ENCODE results near the gene SLC35F1. TPM values are rescaled to one million over a fixed set of nuclear protein-coding genes. Genes with fewer than 3 reads are reported as not detected.

SLC35F1 gene
- total and polyA plus RNA-seq, 10 of the 15 experiments (the other 5 are each of a cell fraction or from before 2014, with no cell fraction given) = 0.01 TPM; not detected in 9

DNA sequence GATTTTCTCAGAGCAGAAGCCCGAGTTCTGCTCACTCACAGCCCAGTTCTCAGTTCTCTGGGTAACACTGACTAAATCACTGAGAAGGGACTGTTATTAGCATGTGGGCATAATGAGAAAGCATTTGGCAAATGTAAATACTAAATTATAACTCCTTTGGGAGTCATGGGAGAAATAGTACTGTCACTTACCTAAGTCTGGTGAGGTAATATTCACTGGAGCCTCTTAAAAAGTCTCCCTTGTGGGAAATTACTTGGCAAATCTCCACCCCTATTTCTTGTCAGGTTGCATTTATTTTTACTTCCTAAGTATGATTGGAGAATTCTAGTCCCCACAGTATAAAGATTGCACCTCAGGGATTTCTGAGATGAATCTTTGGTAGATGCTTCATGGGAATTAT lies 254.3 kb downstream of the SLC35F1 start:
- no peaks in the 10 kb centered on the region for H3K9me3 ChIP-seq (replicated peaks; ENCODE audit: control insufficient read depth, insufficient read depth, low read length)
- FAIRE-seq (no peak), ATAC-seq (no peak), DNase-seq (ENCODE audit: low read depth, low spot score) (no peak)
- no peak overlapping the region for H3K4me3 ChIP-seq
- no peaks in the 10 kb centered on the region for H3K27me3 ChIP-seq (replicated peaks in 1 of 2; ENCODE audit: control insufficient read depth in 2 of 2, insufficient read depth in 2 of 2, low read length in 1 of 2)
- no TSS peak for BruUV-seq (replicated peaks)
- 6% methylated on average over 1 of the region's 1 CpG for WGBS (ENCODE audit: insufficient coverage, insufficient replicate concordance, low lambda C conversion rate, missing lambda C conversion rate)
- RAD21 ChIA-PET (ENCODE audit: unreplicated experiment) = no interaction called here
- no peak overlapping the region for H3K4me2 ChIP-seq (ENCODE audit: control insufficient read depth, insufficient read depth)
- TF ChIP-seq, protein P1, sequence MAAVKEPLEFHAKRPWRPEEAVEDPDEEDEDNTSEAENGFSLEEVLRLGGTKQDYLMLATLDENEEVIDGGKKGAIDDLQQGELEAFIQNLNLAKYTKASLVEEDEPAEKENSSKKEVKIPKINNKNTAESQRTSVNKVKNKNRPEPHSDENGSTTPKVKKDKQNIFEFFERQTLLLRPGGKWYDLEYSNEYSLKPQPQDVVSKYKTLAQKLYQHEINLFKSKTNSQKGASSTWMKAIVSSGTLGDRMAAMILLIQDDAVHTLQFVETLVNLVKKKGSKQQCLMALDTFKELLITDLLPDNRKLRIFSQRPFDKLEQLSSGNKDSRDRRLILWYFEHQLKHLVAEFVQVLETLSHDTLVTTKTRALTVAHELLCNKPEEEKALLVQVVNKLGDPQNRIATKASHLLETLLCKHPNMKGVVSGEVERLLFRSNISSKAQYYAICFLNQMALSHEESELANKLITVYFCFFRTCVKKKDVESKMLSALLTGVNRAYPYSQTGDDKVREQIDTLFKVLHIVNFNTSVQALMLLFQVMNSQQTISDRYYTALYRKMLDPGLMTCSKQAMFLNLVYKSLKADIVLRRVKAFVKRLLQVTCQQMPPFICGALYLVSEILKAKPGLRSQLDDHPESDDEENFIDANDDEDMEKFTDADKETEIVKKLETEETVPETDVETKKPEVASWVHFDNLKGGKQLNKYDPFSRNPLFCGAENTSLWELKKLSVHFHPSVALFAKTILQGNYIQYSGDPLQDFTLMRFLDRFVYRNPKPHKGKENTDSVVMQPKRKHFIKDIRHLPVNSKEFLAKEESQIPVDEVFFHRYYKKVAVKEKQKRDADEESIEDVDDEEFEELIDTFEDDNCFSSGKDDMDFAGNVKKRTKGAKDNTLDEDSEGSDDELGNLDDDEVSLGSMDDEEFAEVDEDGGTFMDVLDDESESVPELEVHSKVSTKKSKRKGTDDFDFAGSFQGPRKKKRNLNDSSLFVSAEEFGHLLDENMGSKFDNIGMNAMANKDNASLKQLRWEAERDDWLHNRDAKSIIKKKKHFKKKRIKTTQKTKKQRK (IDR thresholded peaks at IDR 0.05; ENCODE audit: low read depth, low read length) = no peak
- TF ChIP-seq, protein P2, sequence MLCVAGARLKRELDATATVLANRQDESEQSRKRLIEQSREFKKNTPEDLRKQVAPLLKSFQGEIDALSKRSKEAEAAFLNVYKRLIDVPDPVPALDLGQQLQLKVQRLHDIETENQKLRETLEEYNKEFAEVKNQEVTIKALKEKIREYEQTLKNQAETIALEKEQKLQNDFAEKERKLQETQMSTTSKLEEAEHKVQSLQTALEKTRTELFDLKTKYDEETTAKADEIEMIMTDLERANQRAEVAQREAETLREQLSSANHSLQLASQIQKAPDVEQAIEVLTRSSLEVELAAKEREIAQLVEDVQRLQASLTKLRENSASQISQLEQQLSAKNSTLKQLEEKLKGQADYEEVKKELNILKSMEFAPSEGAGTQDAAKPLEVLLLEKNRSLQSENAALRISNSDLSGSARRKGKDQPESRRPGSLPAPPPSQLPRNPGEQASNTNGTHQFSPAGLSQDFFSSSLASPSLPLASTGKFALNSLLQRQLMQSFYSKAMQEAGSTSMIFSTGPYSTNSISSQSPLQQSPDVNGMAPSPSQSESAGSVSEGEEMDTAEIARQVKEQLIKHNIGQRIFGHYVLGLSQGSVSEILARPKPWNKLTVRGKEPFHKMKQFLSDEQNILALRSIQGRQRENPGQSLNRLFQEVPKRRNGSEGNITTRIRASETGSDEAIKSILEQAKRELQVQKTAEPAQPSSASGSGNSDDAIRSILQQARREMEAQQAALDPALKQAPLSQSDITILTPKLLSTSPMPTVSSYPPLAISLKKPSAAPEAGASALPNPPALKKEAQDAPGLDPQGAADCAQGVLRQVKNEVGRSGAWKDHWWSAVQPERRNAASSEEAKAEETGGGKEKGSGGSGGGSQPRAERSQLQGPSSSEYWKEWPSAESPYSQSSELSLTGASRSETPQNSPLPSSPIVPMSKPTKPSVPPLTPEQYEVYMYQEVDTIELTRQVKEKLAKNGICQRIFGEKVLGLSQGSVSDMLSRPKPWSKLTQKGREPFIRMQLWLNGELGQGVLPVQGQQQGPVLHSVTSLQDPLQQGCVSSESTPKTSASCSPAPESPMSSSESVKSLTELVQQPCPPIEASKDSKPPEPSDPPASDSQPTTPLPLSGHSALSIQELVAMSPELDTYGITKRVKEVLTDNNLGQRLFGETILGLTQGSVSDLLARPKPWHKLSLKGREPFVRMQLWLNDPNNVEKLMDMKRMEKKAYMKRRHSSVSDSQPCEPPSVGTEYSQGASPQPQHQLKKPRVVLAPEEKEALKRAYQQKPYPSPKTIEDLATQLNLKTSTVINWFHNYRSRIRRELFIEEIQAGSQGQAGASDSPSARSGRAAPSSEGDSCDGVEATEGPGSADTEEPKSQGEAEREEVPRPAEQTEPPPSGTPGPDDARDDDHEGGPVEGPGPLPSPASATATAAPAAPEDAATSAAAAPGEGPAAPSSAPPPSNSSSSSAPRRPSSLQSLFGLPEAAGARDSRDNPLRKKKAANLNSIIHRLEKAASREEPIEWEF (IDR thresholded peaks at IDR 0.05; ENCODE audit: insufficient replicate concordance, low read depth, low read length) = no peak
- TF ChIP-seq KLF5 (IDR thresholded peaks at IDR 0.05; ENCODE audit: partially characterized antibody) (no peak), ZNF274 (IDR thresholded peaks at IDR 0.05; ENCODE audit: insufficient read depth, insufficient read length) (no peak), PAX8 (IDR thresholded peaks at IDR 0.05) (no peak), HCFC1 (IDR thresholded peaks at IDR 0.05; ENCODE audit: low read length) (no peak), LARP7 (IDR thresholded peaks at IDR 0.05) (no peak), PKNOX1 (IDR thresholded peaks at IDR 0.05) (no peak), NFXL1 (IDR thresholded peaks at IDR 0.05; ENCODE audit: borderline replicate concordance) (no peak), MXI1 (IDR thresholded peaks at IDR 0.05; ENCODE audit: low read depth, low read length) (no peak)
- TF ChIP-seq, protein P3, sequence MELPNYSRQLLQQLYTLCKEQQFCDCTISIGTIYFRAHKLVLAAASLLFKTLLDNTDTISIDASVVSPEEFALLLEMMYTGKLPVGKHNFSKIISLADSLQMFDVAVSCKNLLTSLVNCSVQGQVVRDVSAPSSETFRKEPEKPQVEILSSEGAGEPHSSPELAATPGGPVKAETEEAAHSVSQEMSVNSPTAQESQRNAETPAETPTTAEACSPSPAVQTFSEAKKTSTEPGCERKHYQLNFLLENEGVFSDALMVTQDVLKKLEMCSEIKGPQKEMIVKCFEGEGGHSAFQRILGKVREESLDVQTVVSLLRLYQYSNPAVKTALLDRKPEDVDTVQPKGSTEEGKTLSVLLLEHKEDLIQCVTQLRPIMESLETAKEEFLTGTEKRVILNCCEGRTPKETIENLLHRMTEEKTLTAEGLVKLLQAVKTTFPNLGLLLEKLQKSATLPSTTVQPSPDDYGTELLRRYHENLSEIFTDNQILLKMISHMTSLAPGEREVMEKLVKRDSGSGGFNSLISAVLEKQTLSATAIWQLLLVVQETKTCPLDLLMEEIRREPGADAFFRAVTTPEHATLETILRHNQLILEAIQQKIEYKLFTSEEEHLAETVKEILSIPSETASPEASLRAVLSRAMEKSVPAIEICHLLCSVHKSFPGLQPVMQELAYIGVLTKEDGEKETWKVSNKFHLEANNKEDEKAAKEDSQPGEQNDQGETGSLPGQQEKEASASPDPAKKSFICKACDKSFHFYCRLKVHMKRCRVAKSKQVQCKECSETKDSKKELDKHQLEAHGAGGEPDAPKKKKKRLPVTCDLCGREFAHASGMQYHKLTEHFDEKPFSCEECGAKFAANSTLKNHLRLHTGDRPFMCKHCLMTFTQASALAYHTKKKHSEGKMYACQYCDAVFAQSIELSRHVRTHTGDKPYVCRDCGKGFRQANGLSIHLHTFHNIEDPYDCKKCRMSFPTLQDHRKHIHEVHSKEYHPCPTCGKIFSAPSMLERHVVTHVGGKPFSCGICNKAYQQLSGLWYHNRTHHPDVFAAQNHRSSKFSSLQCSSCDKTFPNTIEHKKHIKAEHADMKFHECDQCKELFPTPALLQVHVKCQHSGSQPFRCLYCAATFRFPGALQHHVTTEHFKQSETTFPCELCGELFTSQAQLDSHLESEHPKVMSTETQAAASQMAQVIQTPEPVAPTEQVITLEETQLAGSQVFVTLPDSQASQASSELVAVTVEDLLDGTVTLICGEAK (IDR thresholded peaks at IDR 0.05; ENCODE audit: borderline replicate concordance) = no peak
- H3K9ac ChIP-seq (ENCODE audit: control insufficient read depth, insufficient read depth, low read length) = no peak overlapping the region
- no peak overlapping the region for H2AFZ ChIP-seq (ENCODE audit: control insufficient read depth, low read depth, low read length)
- no peaks in the 10 kb centered on the region for H3K4me1 ChIP-seq (ENCODE audit: control insufficient read depth, insufficient read depth, low read length)
- SMC1A ChIA-PET (ENCODE audit: uncharacterized antibody, unreplicated experiment) = no interaction called here
- CTCF ChIA-PET = no interaction called here
- POLR2A ChIA-PET = no interaction called here
- intact Hi-C loops (cut with micrococcal nuclease; ENCODE audit: unreplicated experiment) (no loop called here), in situ Hi-C loops (cut with MboI) (no loop called here)
- H3K27ac ChIP-seq (ENCODE audit: control insufficient read depth, insufficient read depth) = no peak overlapping the region
- no peaks in the 10 kb centered on the region for H3K79me2 ChIP-seq (ENCODE audit: control insufficient read depth, insufficient read depth, low read length)
- no peaks in the 10 kb centered on the region for H4K20me1 ChIP-seq (ENCODE audit: control insufficient read depth, insufficient read depth)
- H3K36me3 ChIP-seq (ENCODE audit: control insufficient read depth in 2 of 2, insufficient read depth in 2 of 2, low read length in 1 of 2) = no peaks in the 10 kb centered on the region
